Measurements from ENCODE around the gene KCNIP1.

DNA sequence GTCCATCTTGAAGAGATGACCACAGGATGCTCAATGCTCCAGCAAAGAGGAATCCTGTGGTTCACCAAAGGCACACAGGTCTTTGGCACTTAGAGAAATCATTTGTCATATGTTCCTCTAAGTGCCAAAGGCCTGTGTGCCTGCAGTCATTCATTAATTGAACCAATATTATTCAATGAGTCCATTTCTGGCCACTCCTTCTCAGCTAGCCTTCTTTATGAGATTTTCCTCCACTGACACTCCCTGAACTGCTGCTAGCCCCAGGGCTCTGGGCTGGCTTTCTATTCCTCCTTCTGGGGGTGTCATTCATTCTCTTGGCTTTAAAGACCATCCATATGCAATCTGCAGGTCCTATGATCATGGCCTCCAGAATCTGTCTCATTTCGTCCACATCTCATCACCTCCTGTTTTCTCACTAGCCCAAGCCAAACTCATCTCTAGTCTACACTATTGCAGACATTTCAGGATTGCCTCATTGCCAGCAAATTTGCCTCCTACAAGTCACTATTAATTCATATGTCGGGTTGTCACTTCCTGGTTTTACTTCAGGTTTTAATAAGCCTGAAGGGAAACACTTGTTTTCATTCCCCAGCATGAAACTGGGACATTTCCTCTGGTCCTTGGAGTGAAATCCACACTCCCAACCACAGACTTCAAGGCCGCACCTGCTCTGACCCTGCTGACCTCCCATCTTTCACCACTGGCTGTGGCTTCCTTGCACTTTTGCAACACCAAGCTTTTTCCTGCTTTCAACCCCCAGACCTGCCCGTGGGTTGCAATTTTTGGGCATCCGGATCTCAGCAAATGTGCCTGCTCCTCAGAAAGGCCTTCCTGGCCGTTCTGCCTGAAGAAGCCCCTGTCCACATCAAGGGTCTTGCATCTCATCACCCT lies 35.1 kb downstream of the KCNIP1 start:
- TF ChIP-seq, protein P1, sequence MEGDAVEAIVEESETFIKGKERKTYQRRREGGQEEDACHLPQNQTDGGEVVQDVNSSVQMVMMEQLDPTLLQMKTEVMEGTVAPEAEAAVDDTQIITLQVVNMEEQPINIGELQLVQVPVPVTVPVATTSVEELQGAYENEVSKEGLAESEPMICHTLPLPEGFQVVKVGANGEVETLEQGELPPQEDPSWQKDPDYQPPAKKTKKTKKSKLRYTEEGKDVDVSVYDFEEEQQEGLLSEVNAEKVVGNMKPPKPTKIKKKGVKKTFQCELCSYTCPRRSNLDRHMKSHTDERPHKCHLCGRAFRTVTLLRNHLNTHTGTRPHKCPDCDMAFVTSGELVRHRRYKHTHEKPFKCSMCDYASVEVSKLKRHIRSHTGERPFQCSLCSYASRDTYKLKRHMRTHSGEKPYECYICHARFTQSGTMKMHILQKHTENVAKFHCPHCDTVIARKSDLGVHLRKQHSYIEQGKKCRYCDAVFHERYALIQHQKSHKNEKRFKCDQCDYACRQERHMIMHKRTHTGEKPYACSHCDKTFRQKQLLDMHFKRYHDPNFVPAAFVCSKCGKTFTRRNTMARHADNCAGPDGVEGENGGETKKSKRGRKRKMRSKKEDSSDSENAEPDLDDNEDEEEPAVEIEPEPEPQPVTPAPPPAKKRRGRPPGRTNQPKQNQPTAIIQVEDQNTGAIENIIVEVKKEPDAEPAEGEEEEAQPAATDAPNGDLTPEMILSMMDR (IDR thresholded peaks at IDR 0.05): no peak
- no peak for TF ChIP-seq POLR2AphosphoS5 (IDR thresholded peaks at IDR 0.05; ENCODE audit: low read depth, low read length)

Measured in Panc1 (cell line).